ENCODE data around the gene PRAMEF11. TPM values are rescaled to one million over a fixed set of nuclear protein-coding genes. Genes with fewer than 3 reads are reported as not detected.

The PRAMEF11 gene
- total and polyA plus RNA-seq, 2 of the 8 experiments (the other 6 are each of a cell fraction or from before 2014, with no cell fraction given), result not detected

Other genes with a start within 250 kb of the PRAMEF11 start
- gene DHRS3, start 213.2 kb downstream of the PRAMEF11 start, total RNA-seq (2021; fragmentation: NEBNext Ultra II Directional; extraction: Animal tissue kit (Norgen Biotek cat#: 25700)), result 32.5 and 37.8 TPM in 2 replicates
- gene DHRS3, start 213.2 kb downstream of the PRAMEF11 start, polyA plus RNA-seq (2011; rRNA removed), result 36.4 and 41.9 TPM in 2 replicates
- gene AADACL4, start 187.3 kb downstream of the PRAMEF11 start, total RNA-seq (2021; fragmentation: NEBNext Ultra II Directional; extraction: Animal tissue kit (Norgen Biotek cat#: 25700)), result 0.40 TPM in 1 of 2 replicates, not detected in the other
- gene AADACL4, start 187.3 kb downstream of the PRAMEF11 start, polyA plus RNA-seq (2011; rRNA removed), result 0.08 and 0.13 TPM in 2 replicates
- 2.3 and 2.4 TPM in 2 replicates for gene AADACL3, start 115.3 kb downstream of the PRAMEF11 start, total RNA-seq (2021; fragmentation: NEBNext Ultra II Directional; extraction: Animal tissue kit (Norgen Biotek cat#: 25700))
- gene AADACL3, start 115.3 kb downstream of the PRAMEF11 start, polyA plus RNA-seq (2011; rRNA removed), result 0.33 and 0.52 TPM in 2 replicates
- not detected in 2 replicates for gene CFAP107, start 85.2 kb downstream of the PRAMEF11 start, total RNA-seq (2021; fragmentation: NEBNext Ultra II Directional; extraction: Animal tissue kit (Norgen Biotek cat#: 25700))
- 0.13 and 0.23 TPM in 2 replicates for gene CFAP107, start 85.2 kb downstream of the PRAMEF11 start, polyA plus RNA-seq (2011; rRNA removed)
- gene PRAMEF12, start 57.7 kb downstream of the PRAMEF11 start, total RNA-seq (2021; fragmentation: NEBNext Ultra II Directional; extraction: Animal tissue kit (Norgen Biotek cat#: 25700)), result not detected in 2 replicates
- not detected in 2 replicates for gene PRAMEF12, start 57.7 kb downstream of the PRAMEF11 start, polyA plus RNA-seq (2011; rRNA removed)
- gene PRAMEF1, start 40.0 kb downstream of the PRAMEF11 start, total RNA-seq (2021; fragmentation: NEBNext Ultra II Directional; extraction: Animal tissue kit (Norgen Biotek cat#: 25700)), result not detected in 2 replicates
- not detected in 2 replicates for gene PRAMEF1, start 40.0 kb downstream of the PRAMEF11 start, polyA plus RNA-seq (2011; rRNA removed)
- gene HNRNPCL1, start 17.3 kb upstream of the PRAMEF11 start, total RNA-seq (2021; fragmentation: NEBNext Ultra II Directional; extraction: Animal tissue kit (Norgen Biotek cat#: 25700)), result not detected in 2 replicates
- not detected in 2 replicates for gene HNRNPCL1, start 17.3 kb upstream of the PRAMEF11 start, polyA plus RNA-seq (2011; rRNA removed)
- gene PRAMEF2, start 25.7 kb upstream of the PRAMEF11 start, total RNA-seq (2021; fragmentation: NEBNext Ultra II Directional; extraction: Animal tissue kit (Norgen Biotek cat#: 25700)), result not detected in 2 replicates
- not detected in 2 replicates for gene PRAMEF2, start 25.7 kb upstream of the PRAMEF11 start, polyA plus RNA-seq (2011; rRNA removed)
- not detected in 2 replicates for gene PRAMEF4, start 54.8 kb upstream of the PRAMEF11 start, total RNA-seq (2021; fragmentation: NEBNext Ultra II Directional; extraction: Animal tissue kit (Norgen Biotek cat#: 25700))
- not detected in 2 replicates for gene PRAMEF4, start 54.8 kb upstream of the PRAMEF11 start, polyA plus RNA-seq (2011; rRNA removed)
- gene PRAMEF10, start 66.9 kb upstream of the PRAMEF11 start, total RNA-seq (2021; fragmentation: NEBNext Ultra II Directional; extraction: Animal tissue kit (Norgen Biotek cat#: 25700)), result not detected in 2 replicates
- not detected in 2 replicates for gene PRAMEF10, start 66.9 kb upstream of the PRAMEF11 start, polyA plus RNA-seq (2011; rRNA removed)
- gene PRAMEF7, start 85.2 kb upstream of the PRAMEF11 start, total RNA-seq (2021; fragmentation: NEBNext Ultra II Directional; extraction: Animal tissue kit (Norgen Biotek cat#: 25700)), result not detected in 2 replicates
- not detected in 2 replicates for gene PRAMEF7, start 85.2 kb upstream of the PRAMEF11 start, polyA plus RNA-seq (2011; rRNA removed)
- not detected in 2 replicates for gene PRAMEF6, start 116.2 kb upstream of the PRAMEF11 start, total RNA-seq (2021; fragmentation: NEBNext Ultra II Directional; extraction: Animal tissue kit (Norgen Biotek cat#: 25700))
- gene PRAMEF6, start 116.2 kb upstream of the PRAMEF11 start, polyA plus RNA-seq (2011; rRNA removed), result not detected in 2 replicates
- not detected in 2 replicates for gene PRAMEF27, start 225.2 kb upstream of the PRAMEF11 start, total RNA-seq (2021; fragmentation: NEBNext Ultra II Directional; extraction: Animal tissue kit (Norgen Biotek cat#: 25700))
- gene PRAMEF27, start 225.2 kb upstream of the PRAMEF11 start, polyA plus RNA-seq (2011; rRNA removed), result not detected in 2 replicates
- gene HNRNPCL3, start 229.4 kb upstream of the PRAMEF11 start, total RNA-seq (2021; fragmentation: NEBNext Ultra II Directional; extraction: Animal tissue kit (Norgen Biotek cat#: 25700)), result not detected in 2 replicates
- not detected in 2 replicates for gene HNRNPCL3, start 229.4 kb upstream of the PRAMEF11 start, polyA plus RNA-seq (2011; rRNA removed)
- gene PRAMEF25, start 239.4 kb upstream of the PRAMEF11 start, total RNA-seq (2021; fragmentation: NEBNext Ultra II Directional; extraction: Animal tissue kit (Norgen Biotek cat#: 25700)), result not detected in 2 replicates
- not detected in 2 replicates for gene PRAMEF25, start 239.4 kb upstream of the PRAMEF11 start, polyA plus RNA-seq (2011; rRNA removed)